ENCODE data around the gene OSBPL2.

Gene OSBPL2

DNA sequence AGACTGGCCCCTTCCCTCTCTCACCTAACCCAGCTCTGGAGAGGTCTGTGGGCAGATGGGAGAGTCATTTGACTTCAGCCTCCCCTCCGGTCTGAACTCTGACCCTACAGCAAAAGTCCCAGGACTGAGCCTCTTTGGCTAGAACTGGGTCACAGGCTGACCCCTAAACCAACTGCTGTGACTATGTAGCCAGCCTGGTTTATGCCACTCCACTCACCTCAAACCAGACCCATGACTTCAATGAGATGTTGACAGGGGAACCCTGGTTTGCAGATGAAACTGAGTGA is 864 bp upstream of the OSBPL2 start:
- no peak for TF ChIP-seq RAD21 (IDR thresholded peaks at IDR 0.05; ENCODE audit: low read depth)
- no peak for TF ChIP-seq CREB1 (IDR thresholded peaks at IDR 0.05; ENCODE audit: low read depth)
- no peak for TF ChIP-seq TAF1 (IDR thresholded peaks at IDR 0.05; ENCODE audit: low read depth)
- no peak for TF ChIP-seq CEBPB (IDR thresholded peaks at IDR 0.05)
- no peak for TF ChIP-seq EP300 (IDR thresholded peaks at IDR 0.05; ENCODE audit: borderline replicate concordance)
- TF ChIP-seq YY1 (IDR thresholded peaks at IDR 0.05; ENCODE audit: low read depth): no peak
- no peak for TF ChIP-seq NFIC (IDR thresholded peaks at IDR 0.05)
- TF ChIP-seq, protein P1, sequence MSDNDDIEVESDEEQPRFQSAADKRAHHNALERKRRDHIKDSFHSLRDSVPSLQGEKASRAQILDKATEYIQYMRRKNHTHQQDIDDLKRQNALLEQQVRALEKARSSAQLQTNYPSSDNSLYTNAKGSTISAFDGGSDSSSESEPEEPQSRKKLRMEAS (IDR thresholded peaks at IDR 0.05): no peak
- TF ChIP-seq EGR1 (IDR thresholded peaks at IDR 0.05): no peak
- no peak for TF ChIP-seq TEAD4 (IDR thresholded peaks at IDR 0.05)
- TF ChIP-seq, protein P2, sequence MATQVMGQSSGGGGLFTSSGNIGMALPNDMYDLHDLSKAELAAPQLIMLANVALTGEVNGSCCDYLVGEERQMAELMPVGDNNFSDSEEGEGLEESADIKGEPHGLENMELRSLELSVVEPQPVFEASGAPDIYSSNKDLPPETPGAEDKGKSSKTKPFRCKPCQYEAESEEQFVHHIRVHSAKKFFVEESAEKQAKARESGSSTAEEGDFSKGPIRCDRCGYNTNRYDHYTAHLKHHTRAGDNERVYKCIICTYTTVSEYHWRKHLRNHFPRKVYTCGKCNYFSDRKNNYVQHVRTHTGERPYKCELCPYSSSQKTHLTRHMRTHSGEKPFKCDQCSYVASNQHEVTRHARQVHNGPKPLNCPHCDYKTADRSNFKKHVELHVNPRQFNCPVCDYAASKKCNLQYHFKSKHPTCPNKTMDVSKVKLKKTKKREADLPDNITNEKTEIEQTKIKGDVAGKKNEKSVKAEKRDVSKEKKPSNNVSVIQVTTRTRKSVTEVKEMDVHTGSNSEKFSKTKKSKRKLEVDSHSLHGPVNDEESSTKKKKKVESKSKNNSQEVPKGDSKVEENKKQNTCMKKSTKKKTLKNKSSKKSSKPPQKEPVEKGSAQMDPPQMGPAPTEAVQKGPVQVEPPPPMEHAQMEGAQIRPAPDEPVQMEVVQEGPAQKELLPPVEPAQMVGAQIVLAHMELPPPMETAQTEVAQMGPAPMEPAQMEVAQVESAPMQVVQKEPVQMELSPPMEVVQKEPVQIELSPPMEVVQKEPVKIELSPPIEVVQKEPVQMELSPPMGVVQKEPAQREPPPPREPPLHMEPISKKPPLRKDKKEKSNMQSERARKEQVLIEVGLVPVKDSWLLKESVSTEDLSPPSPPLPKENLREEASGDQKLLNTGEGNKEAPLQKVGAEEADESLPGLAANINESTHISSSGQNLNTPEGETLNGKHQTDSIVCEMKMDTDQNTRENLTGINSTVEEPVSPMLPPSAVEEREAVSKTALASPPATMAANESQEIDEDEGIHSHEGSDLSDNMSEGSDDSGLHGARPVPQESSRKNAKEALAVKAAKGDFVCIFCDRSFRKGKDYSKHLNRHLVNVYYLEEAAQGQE (IDR thresholded peaks at IDR 0.05; ENCODE audit: low read depth): no peak
- TF ChIP-seq ZBTB7A (IDR thresholded peaks at IDR 0.05; ENCODE audit: low read depth): no peak
- TF ChIP-seq, protein P3, sequence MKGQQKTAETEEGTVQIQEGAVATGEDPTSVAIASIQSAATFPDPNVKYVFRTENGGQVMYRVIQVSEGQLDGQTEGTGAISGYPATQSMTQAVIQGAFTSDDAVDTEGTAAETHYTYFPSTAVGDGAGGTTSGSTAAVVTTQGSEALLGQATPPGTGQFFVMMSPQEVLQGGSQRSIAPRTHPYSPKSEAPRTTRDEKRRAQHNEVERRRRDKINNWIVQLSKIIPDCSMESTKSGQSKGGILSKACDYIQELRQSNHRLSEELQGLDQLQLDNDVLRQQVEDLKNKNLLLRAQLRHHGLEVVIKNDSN (IDR thresholded peaks at IDR 0.05): no peak

DNA sequence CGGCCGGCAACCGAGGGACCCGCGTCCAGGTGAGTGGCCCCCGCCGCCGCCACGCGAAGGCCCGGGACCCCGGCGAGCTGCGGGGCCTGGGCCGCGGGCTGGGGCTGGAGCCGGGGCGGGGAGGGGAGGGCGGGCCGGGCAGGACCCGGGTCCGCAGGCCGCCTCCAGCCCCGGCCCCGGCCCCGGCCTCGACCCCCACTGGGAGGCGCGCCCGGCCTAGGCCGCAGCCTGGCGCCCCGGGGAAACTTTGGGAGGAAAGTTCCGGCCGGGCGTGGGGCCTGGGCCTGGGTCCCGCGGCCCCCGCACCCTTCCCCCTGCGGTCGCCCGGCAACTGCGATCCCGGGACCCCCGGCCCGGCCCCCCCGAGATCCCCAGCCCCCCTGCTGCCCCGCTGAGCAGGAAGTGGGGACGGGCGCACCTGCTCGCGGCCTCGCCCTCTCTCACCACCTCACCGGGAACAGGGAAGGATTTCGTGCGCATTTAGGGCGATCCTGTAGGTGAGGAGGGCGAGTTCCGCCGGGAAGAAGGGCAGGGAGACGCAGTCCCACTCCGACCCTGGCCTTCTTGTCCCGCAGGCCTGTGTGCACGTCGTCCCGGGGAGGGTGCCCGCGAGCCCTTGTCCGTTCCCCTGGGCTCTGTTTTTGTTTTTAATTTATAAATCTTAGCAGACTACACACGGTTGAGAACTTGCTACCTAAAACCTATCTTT is 402 bp downstream of the OSBPL2 start:
- TF ChIP-seq ZBTB7A (IDR thresholded peaks at IDR 0.05; ENCODE audit: low read depth): peak; percentile 62; the same call in 1 of the 2 replicates
- TF ChIP-seq CREB1 (IDR thresholded peaks at IDR 0.05; ENCODE audit: low read depth): no peak

DNA sequence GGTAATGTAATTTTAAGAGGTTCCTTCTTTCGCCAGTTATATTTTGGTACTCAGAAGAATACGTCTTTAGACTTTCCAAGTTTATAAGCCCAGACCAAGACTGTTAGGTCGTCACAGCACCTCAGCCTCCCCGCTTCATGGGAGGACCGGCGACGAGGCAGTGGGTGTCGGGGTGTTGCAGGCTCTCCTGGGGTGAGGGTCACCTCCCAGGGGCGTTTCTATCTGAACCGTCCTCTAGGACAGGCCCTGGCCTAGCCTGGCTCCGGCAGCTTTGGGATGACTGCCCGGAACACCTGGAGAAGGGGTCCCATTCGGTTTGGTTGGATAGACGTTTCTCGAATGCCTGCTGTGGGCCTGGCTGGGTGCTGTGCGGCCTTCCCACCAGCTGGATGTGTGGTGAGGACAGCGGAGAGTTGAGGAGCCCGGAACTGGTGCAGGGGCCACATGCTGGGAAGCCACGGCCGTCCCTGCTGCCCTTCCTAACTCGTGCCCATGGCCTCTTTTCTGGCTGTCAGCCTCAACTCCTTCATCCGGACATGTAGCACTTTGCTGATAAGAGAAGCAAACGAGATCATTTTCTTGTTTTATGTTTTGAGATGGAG is 1.1 kb downstream of the OSBPL2 start:
- no peak for TF ChIP-seq NFIC (IDR thresholded peaks at IDR 0.05)
- no peak for TF ChIP-seq ZBTB7A (IDR thresholded peaks at IDR 0.05; ENCODE audit: low read depth)
- TF ChIP-seq TAF1 (IDR thresholded peaks at IDR 0.05; ENCODE audit: low read depth): no peak
- TF ChIP-seq TCF12 (IDR thresholded peaks at IDR 0.05; ENCODE audit: low read depth): no peak
- no peak for TF ChIP-seq EGR1 (IDR thresholded peaks at IDR 0.05)
- TF ChIP-seq, protein P2 (IDR thresholded peaks at IDR 0.05; ENCODE audit: low read depth): no peak
- TF ChIP-seq TEAD4 (IDR thresholded peaks at IDR 0.05): no peak
- TF ChIP-seq, protein P1 (IDR thresholded peaks at IDR 0.05): no peak
- no peak for TF ChIP-seq CREB1 (IDR thresholded peaks at IDR 0.05; ENCODE audit: low read depth)
- no peak for TF ChIP-seq FOXM1 (IDR thresholded peaks at IDR 0.05; ENCODE audit: borderline replicate concordance, low read depth)
- no peak for TF ChIP-seq EP300 (IDR thresholded peaks at IDR 0.05; ENCODE audit: borderline replicate concordance)
- TF ChIP-seq RAD21 (IDR thresholded peaks at IDR 0.05; ENCODE audit: low read depth): no peak

DNA sequence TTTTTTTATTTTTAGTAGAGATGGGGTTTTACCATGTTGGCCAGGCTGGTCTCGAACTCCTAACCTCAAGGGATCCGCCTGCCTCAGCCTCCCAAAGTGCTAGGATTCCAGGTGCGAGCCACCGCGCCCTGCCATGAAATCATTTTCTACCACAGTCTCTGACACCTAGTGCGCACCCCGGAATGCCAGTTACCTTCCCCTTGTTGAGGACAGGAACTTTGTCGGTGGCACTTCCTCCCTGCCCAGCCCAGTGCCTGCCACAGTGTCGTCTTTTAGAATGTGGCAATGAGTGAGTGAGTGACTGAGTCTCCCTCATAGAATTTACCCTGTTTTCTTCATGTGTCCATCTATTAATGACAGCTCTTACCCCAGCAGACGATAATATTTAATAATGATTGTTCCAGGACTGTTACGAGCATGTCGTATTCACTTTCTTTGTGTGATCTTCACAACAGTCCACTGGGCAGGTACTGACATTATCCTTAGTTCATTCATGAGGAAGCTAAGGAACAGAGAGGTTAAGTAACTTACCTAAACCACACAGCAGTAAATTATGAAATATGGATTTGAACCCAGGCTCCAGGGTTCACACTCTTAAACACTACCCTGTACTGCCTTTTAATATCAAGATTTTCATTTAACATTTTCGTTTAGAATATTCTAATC is 1.8 kb downstream of the OSBPL2 start:
- TF ChIP-seq TCF12 (IDR thresholded peaks at IDR 0.05; ENCODE audit: low read depth): no peak
- TF ChIP-seq EP300 (IDR thresholded peaks at IDR 0.05; ENCODE audit: borderline replicate concordance): no peak
- TF ChIP-seq NFIC (IDR thresholded peaks at IDR 0.05): no peak
- no peak for TF ChIP-seq ZBTB7A (IDR thresholded peaks at IDR 0.05; ENCODE audit: low read depth)
- TF ChIP-seq, protein P2 (IDR thresholded peaks at IDR 0.05; ENCODE audit: low read depth): no peak
- no peak for TF ChIP-seq RAD21 (IDR thresholded peaks at IDR 0.05; ENCODE audit: low read depth)
- no peak for TF ChIP-seq CREB1 (IDR thresholded peaks at IDR 0.05; ENCODE audit: low read depth)
- no peak for TF ChIP-seq TAF1 (IDR thresholded peaks at IDR 0.05; ENCODE audit: low read depth)
- no peak for TF ChIP-seq CEBPB (IDR thresholded peaks at IDR 0.05)
- no peak for TF ChIP-seq TEAD4 (IDR thresholded peaks at IDR 0.05)
- TF ChIP-seq EGR1 (IDR thresholded peaks at IDR 0.05): no peak
- no peak for TF ChIP-seq YY1 (IDR thresholded peaks at IDR 0.05; ENCODE audit: low read depth)
- TF ChIP-seq, protein P3 (IDR thresholded peaks at IDR 0.05): no peak
- no peak for TF ChIP-seq FOXM1 (IDR thresholded peaks at IDR 0.05; ENCODE audit: borderline replicate concordance, low read depth)

Data from Ishikawa (cell line).